ENCODE measurements around the gene IGFBP2. TPM values are rescaled to one million over a fixed set of nuclear protein-coding genes. Genes with fewer than 3 reads are reported as not detected.

Gene IGFBP2
- total RNA-seq, 3 donors from 2014 or later: 16.0 to 131 (median 115) TPM

DNA sequence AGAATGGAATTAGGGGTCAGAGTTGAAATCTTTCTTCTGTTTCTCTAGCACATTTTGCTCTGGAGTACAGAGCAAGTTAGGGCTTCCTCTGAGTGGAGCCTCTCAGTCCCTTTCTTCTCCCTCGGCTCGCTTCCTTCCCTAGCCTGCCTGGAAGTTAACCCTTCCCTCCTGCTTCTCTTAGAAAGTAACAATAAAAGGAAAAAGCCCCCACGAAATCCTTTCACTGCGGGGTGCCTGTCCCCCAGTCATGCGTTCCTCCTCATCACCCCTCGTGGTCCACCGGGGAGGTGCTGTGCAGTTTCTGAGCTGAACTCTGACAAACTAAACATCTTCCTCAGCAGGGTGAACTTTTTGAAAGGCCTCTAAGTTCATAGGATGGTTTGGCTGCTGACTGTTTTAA, 2.0 kb downstream of the IGFBP2 start:
- Histone ChIP-seq H3K36me3 (no peaks in the 10 kb centered on the region), H3K9me3 (no peaks in the 10 kb centered on the region), H3K4me3 (peak overlapping the region; percentile 9 to 75 (median 72)), H3K27ac (peak overlapping the region; percentile 28 to 58), H3K27me3 (peaks cover 0 to 3% of the 10 kb centered on the region in 2 donors), H3K4me1 (no peaks in the 10 kb centered on the region)
- DNase-seq (ENCODE audit: low spot score in 2 of 2): no peak
- intact Hi-C loops (cut with DNase I; ENCODE audit: low total_unique reads): loop anchor here (10.0 kb wide), 1 partner anchor 110 kb away; no protein-coding TSS in a partner anchor
- TF ChIP-seq, protein P1, sequence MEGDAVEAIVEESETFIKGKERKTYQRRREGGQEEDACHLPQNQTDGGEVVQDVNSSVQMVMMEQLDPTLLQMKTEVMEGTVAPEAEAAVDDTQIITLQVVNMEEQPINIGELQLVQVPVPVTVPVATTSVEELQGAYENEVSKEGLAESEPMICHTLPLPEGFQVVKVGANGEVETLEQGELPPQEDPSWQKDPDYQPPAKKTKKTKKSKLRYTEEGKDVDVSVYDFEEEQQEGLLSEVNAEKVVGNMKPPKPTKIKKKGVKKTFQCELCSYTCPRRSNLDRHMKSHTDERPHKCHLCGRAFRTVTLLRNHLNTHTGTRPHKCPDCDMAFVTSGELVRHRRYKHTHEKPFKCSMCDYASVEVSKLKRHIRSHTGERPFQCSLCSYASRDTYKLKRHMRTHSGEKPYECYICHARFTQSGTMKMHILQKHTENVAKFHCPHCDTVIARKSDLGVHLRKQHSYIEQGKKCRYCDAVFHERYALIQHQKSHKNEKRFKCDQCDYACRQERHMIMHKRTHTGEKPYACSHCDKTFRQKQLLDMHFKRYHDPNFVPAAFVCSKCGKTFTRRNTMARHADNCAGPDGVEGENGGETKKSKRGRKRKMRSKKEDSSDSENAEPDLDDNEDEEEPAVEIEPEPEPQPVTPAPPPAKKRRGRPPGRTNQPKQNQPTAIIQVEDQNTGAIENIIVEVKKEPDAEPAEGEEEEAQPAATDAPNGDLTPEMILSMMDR (IDR thresholded peaks at IDR 0.05): no peak
- TF ChIP-seq POLR2A (IDR thresholded peaks at IDR 0.05): no peak
- TF ChIP-seq POLR2AphosphoS5 (IDR thresholded peaks at IDR 0.05): no peak

DNA sequence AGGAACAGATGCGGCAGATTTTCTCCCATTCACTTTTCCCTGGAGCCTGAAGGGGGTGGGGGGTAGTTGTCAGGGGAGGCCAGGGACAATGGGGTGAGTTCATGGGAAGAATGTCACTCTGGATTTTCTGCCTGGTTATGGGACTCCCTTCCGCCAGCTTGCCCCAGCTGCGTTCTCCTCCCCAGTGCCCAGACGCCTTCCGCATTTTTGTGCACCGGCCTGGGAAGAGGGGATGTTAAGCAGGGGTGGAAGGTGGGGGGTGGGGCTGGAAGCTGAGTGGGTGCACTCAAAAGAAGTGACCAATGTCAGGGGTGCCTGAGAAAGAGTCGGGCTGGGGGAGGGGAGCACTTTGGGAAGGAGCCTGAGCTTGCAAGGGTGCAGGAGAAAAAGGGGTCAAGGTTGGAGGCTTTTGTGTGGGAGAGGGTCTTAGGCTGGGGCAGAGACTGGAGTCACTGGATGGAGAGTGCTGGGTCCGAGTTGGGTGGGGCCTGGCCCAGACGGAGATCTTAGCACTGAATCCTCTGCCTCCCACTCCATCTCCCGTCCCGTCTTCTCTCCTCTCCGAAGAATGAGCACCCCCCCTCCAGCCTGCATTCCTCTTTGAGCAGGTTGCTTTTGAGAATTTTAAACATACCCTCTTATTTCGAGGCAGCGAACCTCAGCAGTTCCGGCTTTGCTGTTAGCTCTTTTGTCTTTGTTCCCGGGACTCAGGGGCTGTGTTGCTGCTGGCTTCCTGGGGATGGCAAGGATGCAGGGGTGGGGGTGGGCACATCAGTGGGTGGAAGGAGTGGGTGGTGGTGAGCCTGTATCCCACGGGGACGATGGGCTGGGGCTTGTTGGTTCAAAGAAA, 2.7 kb downstream of the IGFBP2 start:
- Histone ChIP-seq H3K4me1 (no peaks in the 10 kb centered on the region), H3K4me3 (peak overlapping the region in 2 of 3 donors; percentile 72 to 75), H3K27me3 (peaks cover 0 to 3% of the 10 kb centered on the region in 2 donors), H3K36me3 (no peaks in the 10 kb centered on the region), H3K27ac (peak overlapping the region; percentile 33 to 58), H3K9me3 (no peaks in the 10 kb centered on the region)
- TF ChIP-seq, protein P1 (IDR thresholded peaks at IDR 0.05): no peak
- TF ChIP-seq POLR2AphosphoS5 (IDR thresholded peaks at IDR 0.05) (no peak), POLR2A (IDR thresholded peaks at IDR 0.05) (no peak)
- intact Hi-C loops (cut with DNase I; ENCODE audit: low total_unique reads): loop anchor here (10.0 kb wide), 1 partner anchor 111 kb away; no protein-coding TSS in a partner anchor
- DNase-seq (ENCODE audit: low spot score in 2 of 2): peak in 1 of 2 donors; percentile 48

DNA sequence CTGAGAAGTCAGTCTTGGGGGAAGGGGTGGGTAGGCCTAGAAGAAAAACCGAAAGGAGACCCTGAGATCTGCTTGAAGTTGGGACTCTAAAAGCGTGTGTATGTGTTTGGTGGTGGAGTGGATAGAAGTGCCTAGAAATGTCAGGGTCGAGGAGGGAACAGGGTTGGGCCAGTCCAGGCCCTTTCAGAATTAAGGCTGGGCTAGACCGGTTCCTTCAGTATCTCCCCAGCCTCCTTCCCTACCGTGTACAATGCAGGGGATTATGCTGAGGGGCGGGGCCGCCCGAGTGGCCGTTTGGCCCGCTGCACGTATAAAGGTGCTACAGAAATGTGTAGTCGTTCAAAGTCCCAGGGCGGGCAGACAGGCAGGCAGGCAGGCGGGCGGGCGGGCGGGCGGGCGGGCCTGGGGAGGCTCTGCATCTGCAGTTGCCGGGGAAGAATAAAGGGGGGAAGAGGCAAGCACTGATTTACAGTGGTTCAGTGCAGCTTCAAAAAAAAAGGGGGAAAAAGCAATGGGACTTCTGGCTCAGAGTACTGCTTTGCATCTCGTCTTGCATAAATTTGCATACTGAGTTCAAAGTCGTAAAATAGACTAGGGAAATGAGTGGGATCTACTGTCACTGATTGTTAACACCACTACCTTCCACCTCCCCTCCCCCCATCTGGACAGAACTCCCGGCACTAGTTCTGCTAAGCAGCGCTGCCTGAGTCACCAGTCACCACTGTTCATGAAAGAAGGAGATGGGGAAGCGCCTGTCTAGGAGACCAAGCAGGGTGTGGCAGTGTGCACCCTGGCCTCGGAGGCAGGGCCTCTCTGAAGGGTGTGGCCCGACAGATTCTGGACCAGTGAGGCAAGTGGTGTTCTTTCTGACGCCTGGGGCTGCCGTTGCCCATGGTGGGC, 3.6 kb downstream of the IGFBP2 start:
- H3K27ac ChIP-seq: peak overlapping the region; percentile 33 to 58
- H3K9me3 ChIP-seq: no peaks in the 10 kb centered on the region
- H3K4me3 ChIP-seq: peak overlapping the region in 2 of 3 donors; percentile 72 to 75
- intact Hi-C loops (cut with DNase I; ENCODE audit: low total_unique reads): loop anchor here (10.0 kb wide), 1 partner anchor 112 kb away; no protein-coding TSS in a partner anchor
- no peaks in the 10 kb centered on the region for H3K4me1 ChIP-seq
- H3K27me3 ChIP-seq: peaks cover 0 to 3% of the 10 kb centered on the region in 2 donors
- DNase-seq (ENCODE audit: low spot score in 2 of 2): no peak
- H3K36me3 ChIP-seq: no peaks in the 10 kb centered on the region
- TF ChIP-seq POLR2A (IDR thresholded peaks at IDR 0.05): no peak
- TF ChIP-seq, protein P1 (IDR thresholded peaks at IDR 0.05): no peak

DNA sequence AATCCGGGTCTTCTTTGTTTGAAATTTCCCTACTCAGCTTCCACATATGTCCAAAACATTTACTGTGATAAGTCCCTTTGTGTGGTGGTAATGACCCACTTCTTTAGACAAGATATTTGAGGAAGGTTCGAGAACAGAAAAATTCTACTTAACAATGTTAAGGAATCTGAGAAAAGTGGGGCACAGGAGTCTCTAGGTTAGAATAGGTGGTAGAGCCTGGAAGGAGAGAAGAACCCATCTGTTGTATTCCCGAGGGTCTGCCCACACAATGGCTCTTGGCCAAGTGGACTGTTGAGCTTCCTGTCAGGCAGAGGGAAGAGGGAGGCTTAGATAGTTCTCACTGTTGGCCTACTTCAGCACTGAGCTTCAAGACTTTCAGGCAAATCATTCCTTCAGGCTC, 4.3 kb downstream of the IGFBP2 start:
- no peaks in the 10 kb centered on the region for H3K36me3 ChIP-seq
- H3K4me1 ChIP-seq: no peaks in the 10 kb centered on the region
- intact Hi-C loops (cut with DNase I; ENCODE audit: low total_unique reads): loop anchor here (10.0 kb wide), 1 partner anchor 113 kb away; no protein-coding TSS in a partner anchor
- TF ChIP-seq POLR2A (IDR thresholded peaks at IDR 0.05): no peak
- TF ChIP-seq POLR2AphosphoS5 (IDR thresholded peaks at IDR 0.05): no peak
- TF ChIP-seq, protein P1 (IDR thresholded peaks at IDR 0.05): no peak
- H3K4me3 ChIP-seq: peak overlapping the region in 2 of 3 donors; percentile 72 to 75
- no peak for DNase-seq (ENCODE audit: low spot score in 2 of 2)
- H3K27ac ChIP-seq: no peak overlapping the region
- peaks cover 0 to 3% of the 10 kb centered on the region in 2 donors for H3K27me3 ChIP-seq
- no peaks in the 10 kb centered on the region for H3K9me3 ChIP-seq

Data from breast epithelium (tissue), 4 donors.